Amniotic epithelial cell (primary cell): ENCODE results near the gene CFAP221.

Experiments
- DNase-seq: peaks from one replicate; pipeline ENCODE4 v3.0.0-alpha.2; 2010; ENCODE audit warnings: low read depth

CFAP221 gene

DNA sequence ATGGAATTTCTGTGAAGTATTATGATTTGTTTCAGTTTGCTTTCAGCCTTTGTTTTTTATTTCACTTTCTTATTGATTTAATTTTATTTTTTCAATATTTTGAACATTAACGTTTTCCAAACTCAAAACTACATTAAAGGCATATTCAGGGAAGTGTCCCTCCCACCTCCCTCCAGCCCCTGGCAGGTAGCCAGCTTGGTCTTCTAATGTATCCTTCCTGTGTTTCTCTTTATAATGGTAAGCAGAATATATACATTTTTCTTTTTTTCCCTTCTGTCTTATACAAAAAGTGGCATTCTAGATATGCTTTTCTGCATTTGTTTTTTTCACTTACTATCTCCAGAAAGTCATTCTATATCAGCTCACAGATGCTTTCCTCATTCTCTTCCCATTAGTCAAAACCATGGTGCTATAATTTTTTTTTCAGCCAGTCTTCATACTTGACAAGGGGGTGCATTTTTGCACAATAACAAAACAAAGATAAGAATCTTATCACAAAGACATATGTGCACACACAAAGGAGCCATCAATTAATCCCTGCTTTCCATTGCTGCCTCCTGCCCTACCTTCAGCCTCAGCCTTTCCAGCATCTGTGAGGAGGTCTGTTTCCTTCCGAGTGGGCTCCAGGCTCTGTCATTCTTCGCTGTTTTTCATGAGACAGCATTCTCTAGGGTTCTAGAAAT is 101.1 kb downstream of the CFAP221 start:
- peak; percentile 92 for DNase-seq

DNA sequence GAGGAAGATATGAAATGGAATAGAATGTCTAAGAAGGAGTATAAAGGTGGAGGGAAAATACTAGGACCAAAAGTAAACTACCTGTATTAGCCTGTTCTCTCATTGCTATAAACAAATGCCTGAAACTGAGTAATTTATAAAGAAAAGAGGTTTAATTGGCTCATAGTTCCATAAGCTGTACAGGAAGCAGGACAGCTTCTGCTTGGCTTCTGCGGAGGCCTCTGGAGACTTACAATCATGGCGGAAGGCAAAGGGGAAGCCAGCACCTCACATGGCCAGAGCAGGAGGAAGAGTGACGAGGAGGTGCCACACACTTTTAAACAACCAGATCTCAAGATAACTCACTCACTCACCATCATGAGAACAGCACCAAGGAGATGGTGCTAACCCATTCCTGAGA is 101.9 kb downstream of the CFAP221 start:
- DNase-seq: no peak

DNA sequence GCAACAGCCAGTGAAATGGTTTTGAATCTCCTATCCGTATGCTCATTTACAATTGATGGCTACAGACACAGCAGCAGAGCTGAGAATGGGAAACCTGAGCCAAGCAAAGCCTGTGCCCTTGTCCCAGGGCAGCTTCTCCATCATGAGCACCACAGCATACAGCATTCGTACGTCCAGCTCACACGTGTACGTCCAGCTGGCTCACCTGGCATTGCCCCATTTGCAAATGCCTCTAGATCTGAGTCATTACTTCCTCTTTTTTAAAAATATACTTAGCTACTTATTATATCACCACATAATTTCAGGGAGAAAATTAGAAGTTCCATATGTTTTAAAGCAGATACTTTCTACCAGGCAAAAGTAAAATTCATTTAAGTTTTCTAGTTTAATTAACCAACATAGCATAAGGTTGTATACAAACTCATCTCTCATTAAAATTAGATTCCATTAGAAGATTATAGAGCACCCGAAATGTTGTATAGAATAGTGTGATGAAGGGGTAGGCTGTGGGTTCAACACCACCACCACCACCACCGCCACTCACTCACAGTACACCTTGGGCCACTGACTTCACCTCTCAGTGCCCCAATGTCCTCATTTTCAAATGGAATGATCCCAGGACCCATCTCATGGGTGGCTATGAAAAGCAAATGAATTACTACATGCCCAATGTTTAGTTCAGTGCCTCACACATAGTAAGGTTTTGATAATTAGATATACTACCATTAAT is 103.4 kb downstream of the CFAP221 start:
- peak; percentile 55 for DNase-seq

DNA sequence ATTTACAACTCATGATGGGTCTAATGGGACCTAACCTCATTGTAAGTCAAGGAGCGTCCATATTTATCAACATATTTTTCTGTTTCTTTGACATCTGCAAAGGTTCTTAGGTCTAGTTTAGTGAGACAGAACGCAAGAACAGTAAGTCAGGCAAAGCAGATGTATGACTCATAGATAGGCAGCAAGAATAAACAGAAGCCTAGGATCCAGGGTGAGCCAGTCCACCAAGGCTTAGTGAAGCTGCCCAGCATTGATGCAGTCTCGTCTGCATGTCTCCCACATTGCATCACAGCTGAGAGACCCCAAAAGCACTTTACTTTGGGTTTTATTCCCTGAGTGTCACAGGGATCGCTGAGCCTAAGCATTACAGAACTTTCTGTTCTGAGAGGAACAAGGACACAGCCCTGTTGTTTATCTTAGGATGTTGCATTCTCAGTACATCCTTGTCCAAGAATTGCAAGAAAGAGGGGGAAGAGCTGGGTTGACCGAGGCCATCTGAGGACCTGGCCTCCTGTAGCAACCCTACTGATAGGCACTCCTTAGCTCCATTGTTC is 105.2 kb downstream of the CFAP221 start:
- DNase-seq: peak; percentile 78

DNA sequence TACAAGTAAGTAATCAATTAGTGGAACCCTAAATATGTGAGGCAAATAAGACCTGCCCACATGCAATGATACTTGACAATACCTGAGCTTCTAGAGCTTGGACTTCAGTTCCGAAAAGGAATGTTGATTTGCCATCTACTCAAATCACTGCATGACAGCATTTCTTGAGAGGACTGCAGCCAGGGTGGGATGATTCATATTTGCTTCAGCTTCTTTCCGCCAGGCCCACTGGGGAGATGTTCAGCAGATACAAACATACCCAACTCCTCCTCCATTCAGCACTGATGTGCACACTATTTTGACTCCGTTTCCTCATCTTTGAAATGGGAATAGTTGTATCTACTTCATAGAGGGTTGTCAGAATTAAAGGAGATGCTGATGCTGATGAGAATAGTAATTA is 106.0 kb downstream of the CFAP221 start:
- peak; percentile 65 for DNase-seq

DNA sequence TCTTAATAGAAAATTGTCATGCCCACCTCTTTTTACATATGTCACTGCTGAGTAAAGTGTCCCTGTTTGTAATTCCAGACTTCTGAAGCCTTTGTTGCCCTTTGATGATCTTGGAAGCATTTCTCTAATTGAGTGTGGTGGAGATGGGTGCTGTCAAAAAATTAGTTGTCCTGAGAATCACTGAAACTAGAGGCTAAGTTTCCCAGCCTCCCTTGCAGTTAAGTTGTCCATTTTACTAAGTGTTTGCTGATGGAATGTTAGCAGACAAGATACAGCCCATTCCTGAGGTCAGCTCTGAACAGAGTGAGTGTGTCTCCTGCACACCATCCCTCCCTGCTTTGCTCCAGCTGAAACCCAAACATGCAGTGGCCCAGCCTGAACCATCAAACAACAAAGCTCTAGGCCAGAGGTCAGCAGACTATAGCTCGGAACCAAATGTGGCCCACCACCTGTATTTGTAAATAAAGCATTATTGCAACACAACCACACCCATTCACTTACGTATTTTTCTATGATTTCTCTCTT is 106.7 kb downstream of the CFAP221 start:
- DNase-seq: peak; percentile 55

DNA sequence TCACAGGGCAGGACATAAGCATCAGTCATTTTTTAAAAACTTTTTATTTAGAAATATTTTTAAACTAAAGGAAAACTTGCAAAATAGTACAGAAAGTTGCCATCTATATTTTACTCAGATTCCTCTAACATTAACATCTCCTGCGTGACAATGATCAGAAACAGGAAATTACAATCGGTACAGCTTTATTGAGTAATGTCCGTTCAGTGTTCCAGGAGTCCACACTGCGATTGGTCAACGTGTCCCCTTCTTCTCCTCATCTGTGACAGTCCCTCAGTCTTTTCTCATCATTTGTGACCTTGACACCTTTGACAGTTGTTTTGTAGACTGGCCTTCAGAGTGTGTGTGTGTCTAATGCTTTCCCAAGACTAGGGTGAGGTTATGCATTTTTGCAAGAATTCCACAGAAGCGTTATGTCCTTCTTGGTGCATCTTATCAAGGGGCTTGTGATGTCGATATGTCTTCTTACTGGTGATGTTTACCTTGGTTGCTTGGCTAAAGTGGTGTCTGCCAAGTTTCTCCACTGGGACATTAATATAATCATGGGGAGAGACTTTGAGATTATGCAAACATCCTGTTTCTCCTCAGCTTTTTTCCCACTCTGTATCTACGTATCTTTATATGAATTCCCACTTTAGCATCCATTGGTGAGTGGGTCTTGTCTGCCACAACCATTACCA is 113.4 kb downstream of the CFAP221 start:
- DNase-seq: peak; percentile 81

DNA sequence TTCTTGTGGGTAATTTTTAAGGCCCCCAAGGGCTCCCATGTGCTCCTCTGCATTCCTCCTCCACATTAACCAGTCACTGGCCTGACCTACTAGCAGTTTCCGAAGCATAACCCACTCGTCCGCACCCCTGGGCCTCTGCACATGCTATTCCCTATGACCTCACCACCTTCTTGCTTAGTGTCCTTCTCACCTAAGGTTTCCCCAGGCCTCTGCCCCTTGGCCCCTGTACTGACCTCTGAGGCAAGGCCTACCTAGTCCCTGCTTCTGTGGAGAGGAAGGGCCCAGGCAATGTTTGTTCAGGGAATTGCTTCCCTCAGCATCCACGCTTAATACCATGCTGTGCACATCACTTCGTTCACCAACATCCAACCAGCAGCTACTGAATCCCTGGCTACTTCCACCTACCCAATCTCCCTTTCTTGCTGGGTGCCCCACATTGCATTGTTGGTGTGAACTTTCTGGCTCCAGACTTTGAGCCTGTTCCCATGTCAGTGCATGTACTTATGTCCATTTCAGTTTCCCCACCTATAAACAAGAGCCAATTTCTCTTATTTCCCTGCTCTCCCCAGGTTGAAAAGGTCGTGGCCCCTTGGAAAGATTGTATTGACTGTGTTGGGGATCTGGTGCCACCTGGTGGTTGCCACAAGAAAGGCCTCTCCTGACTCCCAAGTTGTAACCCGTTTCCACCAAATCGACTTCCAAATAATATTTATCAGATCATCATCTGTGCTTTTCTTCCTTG is 115.5 kb downstream of the CFAP221 start:
- peak; percentile 42 for DNase-seq

DNA sequence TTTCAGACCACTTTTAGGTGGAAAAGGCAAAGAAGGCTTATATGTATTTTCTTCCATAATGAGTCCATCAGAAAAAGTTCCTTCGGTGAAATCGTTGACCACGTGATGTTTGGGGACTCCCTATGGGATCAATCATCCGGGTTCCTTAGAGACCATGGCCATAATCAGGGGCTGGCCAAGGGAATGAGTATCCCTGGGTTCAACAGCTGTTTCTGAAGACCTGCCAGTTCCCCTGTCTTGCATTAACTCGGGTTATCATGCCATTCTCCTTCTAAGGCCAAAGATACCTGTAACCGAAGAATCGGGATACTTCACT is 116.1 kb downstream of the CFAP221 start:
- no peak for DNase-seq

DNA sequence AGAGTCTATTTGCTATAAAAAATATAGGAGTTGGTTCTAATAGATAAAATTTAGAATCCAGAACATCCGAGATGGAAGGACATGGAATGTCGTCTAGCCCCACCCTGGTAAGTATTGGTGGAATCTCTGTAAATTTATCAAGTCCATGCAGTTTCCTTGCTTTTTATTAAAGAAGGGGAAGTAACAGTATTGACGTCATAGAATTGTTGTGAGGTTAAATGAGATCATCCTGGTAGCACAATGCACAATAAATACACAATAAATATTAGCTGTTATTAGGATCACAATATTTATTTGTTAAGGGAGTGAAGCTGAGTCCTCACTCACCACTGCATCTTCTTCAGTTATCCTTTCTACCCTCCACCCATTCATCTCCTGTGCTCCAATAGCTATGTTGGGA is 118.0 kb downstream of the CFAP221 start:
- no peak for DNase-seq

DNA sequence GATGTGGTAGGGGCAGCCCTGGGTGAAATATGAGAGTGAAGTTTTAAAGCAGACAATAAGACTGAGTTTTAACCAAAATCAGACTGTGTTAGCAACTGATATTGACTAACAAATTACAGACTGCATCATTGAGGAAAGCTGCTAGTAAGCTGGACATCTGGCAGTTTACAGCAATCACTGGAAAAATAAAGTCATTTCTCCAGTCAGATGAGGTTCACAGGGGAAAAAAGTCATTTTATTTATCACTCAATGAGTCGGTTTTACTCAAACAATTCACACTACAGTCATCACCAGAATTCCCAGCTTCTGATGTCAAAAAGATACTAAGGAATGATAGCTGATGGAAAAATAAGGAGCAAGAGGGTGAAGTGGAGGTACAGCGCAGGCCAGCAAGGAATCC is 124.3 kb downstream of the CFAP221 start:
- DNase-seq: no peak

DNA sequence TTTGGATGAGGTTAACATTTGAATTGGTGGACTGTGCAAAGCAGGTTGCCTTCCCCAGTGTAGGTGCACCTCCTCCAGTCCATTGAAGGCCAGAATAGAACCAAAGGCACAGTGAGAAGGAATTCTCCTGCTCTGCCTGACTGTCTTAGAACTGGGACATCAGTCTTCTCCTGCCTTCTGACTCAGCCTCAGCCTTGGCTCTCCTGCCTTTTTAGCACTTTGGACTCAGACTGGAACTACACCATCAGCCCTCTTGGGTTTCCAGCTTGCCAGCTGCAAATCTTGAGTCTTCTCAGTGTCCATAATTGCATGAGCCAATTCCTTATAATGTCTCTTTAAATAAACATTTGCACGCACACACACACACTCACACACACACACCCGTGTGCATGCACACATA is 126.8 kb downstream of the CFAP221 start:
- DNase-seq: no peak

DNA sequence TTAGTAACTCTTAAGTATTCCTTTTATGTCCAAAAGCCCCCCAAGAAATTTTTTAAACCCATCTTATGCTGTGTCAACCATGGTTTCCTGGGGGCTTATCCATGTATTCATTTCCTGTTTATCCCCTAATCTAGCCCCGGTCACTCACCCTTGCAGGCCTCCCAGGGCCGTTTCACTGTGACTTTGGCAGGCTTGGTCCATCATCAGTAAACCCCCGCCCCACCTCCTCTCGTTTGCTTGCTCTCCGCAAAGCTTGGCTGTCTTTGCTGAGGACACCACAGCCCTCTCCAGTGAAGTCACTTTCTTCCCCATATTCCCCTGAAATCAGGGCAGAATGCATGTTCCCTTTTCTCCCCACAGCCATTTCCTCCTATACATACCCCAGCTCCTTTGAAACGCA is 127.5 kb downstream of the CFAP221 start:
- no peak for DNase-seq

DNA sequence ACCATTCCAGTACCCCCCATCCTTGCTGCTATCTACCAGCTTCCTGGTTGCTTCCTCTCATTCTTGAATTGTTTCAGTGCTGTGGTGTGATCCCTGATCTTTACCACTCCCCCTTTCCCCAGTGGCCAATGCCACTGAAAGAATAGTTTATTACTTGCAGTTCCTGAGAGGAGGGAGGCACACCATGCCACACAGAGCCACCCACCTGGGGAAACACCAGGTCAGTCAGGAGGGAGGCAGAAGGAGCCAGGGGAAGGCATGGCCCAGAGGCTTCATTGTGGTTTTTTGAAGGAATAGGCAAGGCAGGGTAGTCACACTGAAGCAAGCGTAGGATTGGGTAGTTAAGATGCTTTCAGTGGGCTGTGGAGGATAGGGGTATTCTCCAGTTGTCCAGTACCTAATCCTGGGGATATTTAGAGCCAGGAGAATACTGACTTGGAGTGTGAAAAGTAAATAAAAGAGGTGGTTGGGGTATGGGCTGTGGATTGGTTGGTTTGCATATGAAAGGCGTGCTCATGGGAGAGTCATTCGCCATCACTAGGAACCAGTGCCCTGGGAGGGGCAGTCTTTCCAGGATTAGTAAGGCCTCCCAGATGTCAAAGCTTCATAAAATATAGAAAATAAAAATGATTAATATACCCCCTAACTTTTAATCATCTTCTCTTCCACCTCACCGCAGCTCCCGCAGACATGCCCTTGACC is 128.1 kb downstream of the CFAP221 start:
- no peak for DNase-seq

DNA sequence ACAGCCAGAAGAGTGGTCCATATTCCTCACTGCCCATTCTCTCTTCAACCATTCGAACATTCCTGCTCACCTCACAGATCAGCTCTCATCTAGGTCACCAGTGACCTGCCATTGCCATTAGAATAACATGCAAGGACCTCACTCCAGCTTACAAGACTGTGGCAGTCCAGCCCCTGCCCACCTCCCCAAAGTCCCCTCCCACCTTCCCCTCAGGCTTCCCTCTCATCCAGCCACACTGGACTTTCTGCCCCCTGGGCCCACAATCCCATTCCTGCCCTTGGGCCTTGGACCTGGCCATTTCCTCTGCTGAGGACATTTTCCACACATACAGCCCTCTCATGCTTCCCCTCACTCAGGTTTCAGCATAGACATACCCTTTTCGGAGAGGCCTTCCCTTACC is 129.5 kb downstream of the CFAP221 start:
- no peak for DNase-seq

DNA sequence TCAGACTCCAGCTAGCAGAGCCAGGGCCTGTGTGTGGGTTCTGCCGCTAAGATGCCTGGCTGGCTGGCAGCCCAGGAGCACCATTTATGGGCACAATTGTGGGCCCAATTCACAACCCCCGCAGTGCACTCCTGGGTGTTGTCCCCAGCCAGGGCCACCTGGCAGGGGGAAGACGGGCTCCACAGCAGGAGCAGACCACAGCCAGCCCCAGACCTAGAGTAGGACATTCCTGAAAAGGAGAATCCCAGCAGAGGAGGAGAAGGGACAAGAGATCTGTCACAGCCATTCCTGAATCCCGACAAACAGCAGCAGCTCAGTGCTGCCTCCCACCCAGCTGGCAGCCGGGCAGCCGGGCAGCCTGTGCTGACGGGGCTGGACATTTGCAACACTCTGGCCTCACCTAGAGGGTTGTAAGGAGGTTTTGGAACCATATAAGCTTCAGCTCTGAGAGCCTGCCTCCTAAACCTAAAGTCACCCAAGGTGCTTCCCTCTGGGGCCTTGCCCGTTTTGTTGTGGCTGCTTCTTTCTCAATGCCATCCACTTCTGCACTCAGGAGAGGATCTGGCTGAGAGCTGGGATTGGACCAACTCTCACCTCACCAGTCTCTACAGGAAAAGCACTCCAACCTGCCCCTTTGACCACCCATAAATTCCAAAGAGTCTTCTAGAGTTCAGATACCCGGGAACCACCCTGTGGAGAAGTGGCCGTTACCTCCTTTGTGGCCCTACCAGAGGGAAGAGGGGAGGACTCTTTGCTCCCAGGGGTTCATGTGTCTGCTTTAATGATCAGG is 130.7 kb downstream of the CFAP221 start:
- DNase-seq: no peak

DNA sequence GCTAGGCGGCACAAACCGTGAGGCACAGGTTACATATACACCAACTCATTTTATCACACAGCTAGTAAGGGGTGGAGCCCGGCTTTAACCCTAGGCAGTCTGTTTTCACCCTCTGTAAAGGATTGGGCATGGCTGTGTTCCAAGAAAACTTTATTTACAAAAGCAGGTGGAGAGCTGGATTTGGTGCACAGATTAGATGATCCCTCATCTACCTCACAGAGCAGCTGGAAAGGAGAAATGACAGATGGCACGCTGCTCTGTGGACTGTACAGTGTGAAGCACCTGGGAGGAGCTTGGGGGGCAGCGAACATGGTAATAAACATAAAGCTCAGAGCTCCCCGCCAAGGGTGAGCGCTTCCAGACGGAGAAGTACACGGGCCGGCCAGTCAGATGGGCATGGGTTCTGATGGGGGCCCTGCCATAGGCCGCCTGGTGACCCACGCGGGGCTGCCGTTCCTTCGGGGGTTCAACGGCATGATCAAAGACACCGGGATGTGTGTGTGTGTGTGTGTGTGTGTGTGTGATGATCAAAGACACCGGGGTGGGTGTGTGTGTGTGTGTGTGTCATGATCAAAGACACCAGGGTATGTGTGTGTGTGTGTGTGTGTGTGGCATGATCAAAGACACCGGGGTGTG is 133.9 kb downstream of the CFAP221 start:
- no peak for DNase-seq

DNA sequence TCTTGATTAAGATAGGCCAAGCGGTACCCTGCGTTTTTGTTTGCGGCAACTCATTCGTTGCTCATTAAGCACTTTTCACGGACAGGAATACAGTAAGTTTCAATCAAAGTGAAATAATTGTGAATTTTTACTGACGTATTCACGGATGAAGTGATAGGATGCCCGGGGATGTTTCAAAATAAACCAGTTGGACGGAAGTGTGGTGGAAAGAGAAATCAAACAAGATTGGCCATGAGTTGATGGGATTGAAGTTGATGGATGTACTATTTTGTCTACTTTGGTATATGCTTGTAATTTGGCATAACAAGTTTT is 135.2 kb downstream of the CFAP221 start:
- DNase-seq: no peak

DNA sequence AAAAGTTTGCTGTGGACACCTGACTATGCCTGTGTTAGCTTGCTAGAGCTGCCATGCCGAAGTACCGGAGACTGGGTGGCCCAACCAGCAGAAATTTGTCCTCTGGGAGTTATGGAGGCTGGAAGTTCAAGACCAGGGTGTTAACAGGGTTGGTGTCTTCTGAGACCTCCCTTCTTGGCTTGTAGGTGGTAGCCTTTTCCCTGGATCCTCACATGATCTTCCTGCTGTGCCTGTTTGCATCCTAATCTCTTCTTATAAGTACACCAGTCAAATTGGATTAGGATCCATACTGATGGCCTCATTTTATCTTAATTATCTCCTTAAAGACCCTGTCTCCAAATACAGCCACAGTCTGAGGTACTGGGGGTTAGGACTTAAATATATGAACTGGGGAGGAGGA is 135.6 kb downstream of the CFAP221 start:
- no peak for DNase-seq

DNA sequence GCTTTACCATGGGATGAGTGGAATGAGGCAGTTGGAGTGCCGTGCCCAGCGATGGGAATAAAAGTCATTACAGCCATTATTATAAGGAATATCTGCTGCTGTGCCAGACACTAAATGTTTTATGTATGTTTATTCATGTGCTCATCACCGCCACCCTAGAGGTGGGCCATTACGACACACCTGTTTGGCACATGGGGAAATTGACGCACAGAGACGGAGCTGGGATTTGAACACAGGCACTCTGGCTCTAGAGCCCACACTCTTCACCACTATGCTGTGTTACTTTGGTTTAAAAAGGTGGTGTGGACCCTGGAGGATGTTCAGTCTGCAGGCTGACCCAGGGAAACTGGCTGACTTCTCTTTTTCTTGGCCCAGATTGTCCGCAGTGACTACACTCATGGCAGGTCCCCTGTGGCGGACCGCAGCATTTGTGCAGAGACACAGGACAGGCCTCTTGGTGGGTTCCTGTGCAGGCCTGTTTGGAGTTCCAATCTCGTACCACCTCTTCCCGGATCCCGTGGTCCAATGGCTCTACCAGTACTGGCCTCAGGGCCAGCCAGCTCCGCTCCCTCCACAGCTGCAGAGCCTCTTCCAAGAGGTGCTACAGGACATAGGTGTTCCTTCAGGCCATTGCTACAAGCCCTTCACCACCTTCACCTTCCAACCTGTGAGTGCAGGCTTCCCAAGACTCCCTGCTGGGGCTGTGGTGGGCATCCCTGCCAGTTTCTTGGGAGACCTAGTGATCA is 136.4 kb downstream of the CFAP221 start:
- no peak for DNase-seq
